Testis (tissue), 3 donors: ENCODE data around the gene RNF167. TPM values are rescaled to one million over a fixed set of nuclear protein-coding genes. Genes with fewer than 3 reads are reported as not detected.
A peak's percentile ranks its signal among the peaks of the same experiment; 100 is the strongest.

ENCODE experiments used
- DNase-seq: peaks from one replicate; pipeline ENCODE4 v3.0.0-alpha.2; 2019
- H3K27ac ChIP-seq, 2 donors: fragments of 200-600 bp; sonication (generic); one replicate each; pipeline ENCODE4 v1.5.1; 2019
- H3K27me3 ChIP-seq: fragments of 200-600 bp; sonication (generic); one replicate; pipeline ENCODE4 v1.5.1; 2019
- H3K36me3 ChIP-seq: fragments of 200-600 bp; sonication (generic); one replicate; pipeline ENCODE4 v1.5.1; 2017; ENCODE audit warnings: low read depth; ENCODE audit errors: missing control alignments
- H3K4me1 ChIP-seq: fragments of 200-600 bp; sonication (generic); one replicate; pipeline ENCODE4 v1.5.1; 2019
- H3K4me3 ChIP-seq, 2 donors: fragments of 200-600 bp; sonication (generic); one replicate each; pipeline ENCODE4 v1.5.1; 2017 to 2019
- H3K9me3 ChIP-seq: fragments of 200-600 bp; sonication (generic); one replicate; pipeline ENCODE4 v1.5.1; 2017
- POLR2A ChIP-seq: fragments of 450-650 bp; IDR thresholded peaks from one replicate; pipeline ENCODE4 v1.6.1; 2017; ENCODE audit warnings: antibody characterized with exemption, mild to moderate bottlenecking, moderate library complexity
- WGBS, 2 donors: methylation state at CpG; one replicate each; pipeline ENCODE4 v1.1.5; 2018; 5-methylcytosine and 5-hydroxymethylcytosine counted together
- intact Hi-C: fragments of 100-400 bp; cut with DNase I; formaldehyde crosslinking; loops from one replicate; pipeline ENCODE4 v1.15.1; 2023; ENCODE audit warnings: low total_unique reads
- polyA plus RNA-seq: library from polyadenylated mRNA; stranded (reverse); fragments of 350-450 nt; fragmentation: Illumina TruSeq; extraction: RNeasy Lipid Tissue Mini Kit (QIAGEN cat#74804); gene quantifications from one replicate; pipeline ENCODE4 v1.2.3, GENCODE V29; 2014; ENCODE audit warnings: low read depth, low replicate concordance; ENCODE audit not compliant: insufficient read depth
- total RNA-seq, 2 donors: library from RNA; depleted of rRNA; stranded (reverse); fragments of >200 nt; gene quantifications; one replicate each; pipeline ENCODE4 v1.2.3, GENCODE V29; 2016
- TF ChIP-seq, protein P1 (sequence below), 3 experiments: fragments of 450-650 bp in 2 of 3; fragments of 200-600 bp in 1 of 3; sonication (generic) in 1 of 3; IDR thresholded peaks; one replicate each; pipeline ENCODE4 v1.5.1; 2016 to 2019; ENCODE audit warnings: antibody characterized with exemption in 3 of 3, mild to moderate bottlenecking in 2 of 3, moderate library complexity in 1 of 3

Gene RNF167
- total and polyA plus RNA-seq, 3 donors from 2014 or later: 110 to 211 (median 111) TPM

DNA sequence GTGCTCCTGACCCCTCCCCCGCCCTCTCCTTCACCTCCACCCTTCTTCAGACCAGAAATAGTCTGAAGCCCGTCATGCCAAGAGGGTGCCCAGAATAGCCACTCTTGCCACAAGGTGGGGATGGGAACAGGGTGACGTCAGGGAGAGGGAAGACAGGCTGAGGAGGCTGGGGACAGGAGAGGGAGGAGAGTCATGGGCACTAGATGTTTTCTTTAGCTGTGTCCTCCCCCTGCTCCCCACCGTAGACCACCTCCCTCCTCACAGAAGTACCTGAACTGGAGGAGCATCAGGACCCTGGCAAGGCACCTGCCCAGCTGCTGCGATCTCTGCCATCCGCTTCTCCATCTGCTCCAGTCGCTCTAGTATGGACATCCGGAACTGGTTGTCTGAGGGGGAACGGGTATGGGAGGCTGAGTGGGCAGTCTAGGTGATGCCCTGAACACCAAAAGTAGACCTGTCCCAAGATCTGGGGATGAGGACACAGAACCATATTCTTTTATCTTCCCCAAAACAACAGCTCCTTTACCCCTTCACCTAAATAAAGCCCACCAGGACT, 34.1 kb downstream of the RNF167 start:
- H3K36me3 ChIP-seq: no peaks in the 10 kb centered on the region
- H3K4me1 ChIP-seq: no peaks in the 10 kb centered on the region
- H3K9me3 ChIP-seq: no peaks in the 10 kb centered on the region
- no peak for TF ChIP-seq POLR2A
- TF ChIP-seq, protein P1, sequence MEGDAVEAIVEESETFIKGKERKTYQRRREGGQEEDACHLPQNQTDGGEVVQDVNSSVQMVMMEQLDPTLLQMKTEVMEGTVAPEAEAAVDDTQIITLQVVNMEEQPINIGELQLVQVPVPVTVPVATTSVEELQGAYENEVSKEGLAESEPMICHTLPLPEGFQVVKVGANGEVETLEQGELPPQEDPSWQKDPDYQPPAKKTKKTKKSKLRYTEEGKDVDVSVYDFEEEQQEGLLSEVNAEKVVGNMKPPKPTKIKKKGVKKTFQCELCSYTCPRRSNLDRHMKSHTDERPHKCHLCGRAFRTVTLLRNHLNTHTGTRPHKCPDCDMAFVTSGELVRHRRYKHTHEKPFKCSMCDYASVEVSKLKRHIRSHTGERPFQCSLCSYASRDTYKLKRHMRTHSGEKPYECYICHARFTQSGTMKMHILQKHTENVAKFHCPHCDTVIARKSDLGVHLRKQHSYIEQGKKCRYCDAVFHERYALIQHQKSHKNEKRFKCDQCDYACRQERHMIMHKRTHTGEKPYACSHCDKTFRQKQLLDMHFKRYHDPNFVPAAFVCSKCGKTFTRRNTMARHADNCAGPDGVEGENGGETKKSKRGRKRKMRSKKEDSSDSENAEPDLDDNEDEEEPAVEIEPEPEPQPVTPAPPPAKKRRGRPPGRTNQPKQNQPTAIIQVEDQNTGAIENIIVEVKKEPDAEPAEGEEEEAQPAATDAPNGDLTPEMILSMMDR (IDR thresholded peaks at IDR 0.05): no peak
- H3K27ac ChIP-seq: no peak overlapping the region
- no peaks in the 10 kb centered on the region for H3K27me3 ChIP-seq
- 80 to 86% methylated on average over 4 to 9 of the region's 9 CpGs for WGBS, 2 donors
- DNase-seq: no peak
- intact Hi-C loops: no loop called here
- no peak overlapping the region for H3K4me3 ChIP-seq

DNA sequence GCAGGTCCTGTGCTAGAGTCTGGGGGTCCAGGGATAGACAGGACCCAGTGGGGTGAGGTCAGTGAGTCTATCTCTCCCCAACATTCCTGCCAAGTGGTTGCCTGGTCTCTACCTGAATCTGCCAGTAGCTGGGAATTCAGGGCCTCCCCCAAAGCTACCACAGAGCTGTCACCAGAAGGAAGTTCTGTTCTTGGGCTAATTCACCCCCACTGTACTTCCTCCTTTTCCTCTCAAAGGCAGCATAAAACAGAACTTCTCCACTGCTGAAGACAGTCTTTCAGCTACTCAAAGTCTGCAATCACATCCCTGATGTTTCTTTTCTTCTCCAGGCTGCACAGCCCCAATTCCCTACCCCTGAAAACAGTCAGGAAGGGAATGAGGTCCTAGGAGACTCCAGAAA, 38.7 kb downstream of the RNF167 start:
- H3K9me3 ChIP-seq: no peaks in the 10 kb centered on the region
- H3K27ac ChIP-seq: no peak overlapping the region
- no peaks in the 10 kb centered on the region for H3K27me3 ChIP-seq
- no peaks in the 10 kb centered on the region for H3K36me3 ChIP-seq
- no peak overlapping the region for H3K4me3 ChIP-seq
- intact Hi-C loops: no loop called here
- no peaks in the 10 kb centered on the region for H3K4me1 ChIP-seq
- no peak for TF ChIP-seq POLR2A
- TF ChIP-seq, protein P1 (IDR thresholded peaks at IDR 0.05): no peak
- DNase-seq: no peak

DNA sequence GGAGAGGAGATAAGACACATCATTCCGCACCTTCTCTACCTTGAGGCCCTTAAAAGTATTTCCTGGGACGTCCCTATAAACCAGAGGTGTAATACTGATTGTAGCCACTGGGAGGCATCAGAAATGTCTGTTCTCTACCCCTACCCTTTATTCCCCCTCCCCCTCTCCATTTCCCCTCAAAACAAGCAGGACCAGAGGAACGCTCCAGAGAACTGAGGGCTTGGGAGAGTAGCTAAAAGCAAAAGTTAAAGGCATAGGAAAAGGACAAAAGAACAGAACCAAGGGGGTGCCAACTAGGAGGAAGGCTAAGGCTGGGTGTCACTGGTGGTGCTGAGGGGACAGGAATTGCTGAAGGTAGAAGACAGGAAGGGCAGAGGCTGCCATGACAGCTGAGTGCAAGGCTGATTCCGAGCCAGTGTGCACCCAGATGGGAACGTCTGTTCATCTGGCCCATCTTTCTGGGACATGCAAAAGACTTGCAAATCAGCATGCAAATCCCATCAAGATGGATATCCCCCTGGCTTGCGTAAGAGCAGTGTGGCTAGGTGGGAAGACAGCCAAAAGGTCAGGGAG, 40.7 kb downstream of the RNF167 start:
- WGBS, 2 donors: 45 to 57% methylated on average over 6 of the region's 6 CpGs
- H3K9me3 ChIP-seq: no peaks in the 10 kb centered on the region
- H3K4me1 ChIP-seq: no peaks in the 10 kb centered on the region
- H3K36me3 ChIP-seq: no peaks in the 10 kb centered on the region
- intact Hi-C loops: loop anchor here (5.0 kb wide), 1 partner anchor 82 kb away; no protein-coding TSS in a partner anchor
- H3K4me3 ChIP-seq: no peak overlapping the region
- no peaks in the 10 kb centered on the region for H3K27me3 ChIP-seq
- no peak overlapping the region for H3K27ac ChIP-seq
- DNase-seq: no peak
- TF ChIP-seq, protein P1 (IDR thresholded peaks at IDR 0.05): peak; percentile 64 to 84 (median 65)
- no peak for TF ChIP-seq POLR2A

DNA sequence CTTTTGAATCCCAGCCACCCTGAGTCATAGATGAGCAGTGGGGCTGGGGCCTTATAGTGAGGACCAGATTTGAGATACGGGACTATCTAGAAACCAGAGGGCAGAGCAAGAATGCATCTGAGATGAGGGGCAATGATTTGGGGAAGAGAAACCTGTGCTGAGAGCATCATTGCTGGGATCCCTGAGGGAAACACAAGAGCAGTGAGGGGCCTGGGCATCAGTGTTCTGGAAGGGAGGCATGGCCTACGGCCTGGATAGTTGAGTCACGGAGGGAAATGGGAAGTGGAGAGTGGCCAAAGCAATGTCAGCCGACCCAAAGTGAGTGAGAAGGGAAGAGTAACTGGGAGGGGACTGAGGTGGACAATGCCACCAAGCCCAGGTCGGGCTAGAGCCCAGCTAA, 42.2 kb downstream of the RNF167 start:
- intact Hi-C loops: loop anchor here (5.0 kb wide), 1 partner anchor 80 kb away; no protein-coding TSS in a partner anchor
- 63 to 82% methylated on average over 5 of the region's 5 CpGs for WGBS, 2 donors
- no peaks in the 10 kb centered on the region for H3K36me3 ChIP-seq
- TF ChIP-seq, protein P1 (IDR thresholded peaks at IDR 0.05): no peak
- no peak for TF ChIP-seq POLR2A
- DNase-seq: no peak
- no peaks in the 10 kb centered on the region for H3K27me3 ChIP-seq
- no peak overlapping the region for H3K4me3 ChIP-seq
- H3K27ac ChIP-seq: no peak overlapping the region
- H3K4me1 ChIP-seq: peaks cover 11% of the 10 kb centered on the region
- no peaks in the 10 kb centered on the region for H3K9me3 ChIP-seq

DNA sequence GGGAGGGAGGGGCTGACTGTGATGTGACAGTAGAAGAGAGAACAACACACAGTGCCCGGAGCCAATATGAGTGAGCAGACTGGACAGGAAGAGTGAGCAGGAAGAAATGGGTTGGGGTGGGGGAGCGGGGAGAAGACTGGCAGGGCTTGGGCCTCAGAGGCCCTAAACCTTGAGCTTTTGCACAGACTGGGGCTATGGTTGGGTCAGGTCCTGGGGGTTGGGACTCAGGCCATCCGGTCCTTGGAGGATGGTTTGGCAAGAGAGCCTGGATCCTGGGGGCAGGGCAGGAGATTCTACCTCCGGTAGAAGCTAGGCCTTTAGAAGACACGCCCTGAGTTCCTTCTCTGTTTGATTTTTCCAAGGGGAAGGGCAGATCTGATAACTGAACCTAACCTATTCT, 46.3 kb downstream of the RNF167 start:
- 30 to 31% methylated on average over 5 of the region's 5 CpGs for WGBS, 2 donors
- no peaks in the 10 kb centered on the region for H3K9me3 ChIP-seq
- H3K4me3 ChIP-seq: peak overlapping the region; percentile 79 to 84
- intact Hi-C loops: no loop called here
- TF ChIP-seq, protein P1 (IDR thresholded peaks at IDR 0.05): no peak
- no peak for TF ChIP-seq POLR2A
- H3K27me3 ChIP-seq: no peaks in the 10 kb centered on the region
- peaks cover 20% of the 10 kb centered on the region for H3K4me1 ChIP-seq
- DNase-seq: no peak
- no peaks in the 10 kb centered on the region for H3K36me3 ChIP-seq
- H3K27ac ChIP-seq: peak overlapping the region; percentile 91 to 96
